NCI-H510A (cell line): ENCODE results near the gene KPNA1.
"Not testable (repeated sequence)": the region's sequence is repeated elsewhere in the genome, so short reads cannot be mapped to it uniquely, and the experiment has no call there.

Experiments
- DNase-seq: peaks from one replicate; lab custom pipeline; 2025; lab: John Stamatoyannopoulos, UW

Gene KPNA1

DNA sequence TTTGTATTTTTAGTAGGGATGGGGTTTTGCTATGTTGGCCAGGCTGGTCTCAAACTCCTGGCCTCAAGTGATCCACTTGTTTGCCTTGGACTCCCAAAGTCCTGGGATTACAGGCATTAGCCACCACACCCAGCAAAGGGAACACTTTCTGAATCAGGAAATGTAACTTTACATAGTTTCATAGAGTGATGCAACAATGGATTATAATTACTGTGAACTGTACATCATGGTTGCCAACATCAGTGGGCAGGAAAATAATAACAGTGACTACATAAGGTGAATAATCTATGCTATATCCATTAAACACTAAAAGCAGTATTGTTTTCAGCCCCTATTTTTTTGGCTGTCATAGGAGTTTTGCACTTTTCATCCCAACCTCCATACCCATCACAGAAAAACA, 5.0 kb upstream of the KPNA1 start:
- DNase-seq: no peak

- DNase-seq: no peak
These were observed 2.2 kb upstream of the KPNA1 start for GRCh38 chr3:122516846-122517360.

GRCh38 chr3:122515870-122516269, 1.1 kb upstream of the KPNA1 start:
- no peak for DNase-seq

- no peak for DNase-seq
These were observed 305 bp upstream of the KPNA1 start for GRCh38 chr3:122515020-122515468.

DNA sequence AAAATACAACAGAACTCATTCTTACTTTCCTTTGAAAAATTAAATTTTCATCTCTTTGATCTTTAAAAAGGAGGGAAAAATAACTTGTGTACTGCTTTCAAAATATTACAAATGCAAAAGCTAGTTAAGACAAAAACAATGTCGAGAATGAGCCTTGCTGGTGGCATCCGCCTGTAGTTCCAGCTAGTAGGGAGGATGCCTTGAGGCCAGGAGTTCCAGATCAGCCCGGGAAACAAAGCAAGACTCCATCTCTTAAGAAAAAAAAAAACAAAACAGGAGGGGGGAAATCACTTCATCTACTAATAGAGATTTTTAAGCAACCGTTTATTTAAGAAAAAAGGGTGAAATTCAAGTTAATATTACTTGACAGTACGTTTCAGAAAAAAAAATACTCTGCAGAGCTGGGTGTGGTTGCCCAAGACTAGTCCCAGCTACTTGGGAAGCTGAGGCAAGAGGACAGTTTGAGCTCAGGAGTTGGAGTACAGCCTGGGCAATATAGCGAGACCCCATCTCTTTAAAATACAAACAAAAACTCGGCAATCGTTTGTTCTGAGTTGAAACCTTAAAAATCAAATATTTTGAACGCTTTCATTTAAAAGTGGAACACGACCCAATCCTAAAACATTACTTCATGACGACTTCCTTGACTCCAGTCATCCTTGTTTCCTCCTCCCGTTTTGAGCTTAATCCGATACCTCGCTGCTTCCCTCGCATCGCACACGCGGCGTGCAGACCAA, 1.2 kb downstream of the KPNA1 start:
- DNase-seq: no peak

DNA sequence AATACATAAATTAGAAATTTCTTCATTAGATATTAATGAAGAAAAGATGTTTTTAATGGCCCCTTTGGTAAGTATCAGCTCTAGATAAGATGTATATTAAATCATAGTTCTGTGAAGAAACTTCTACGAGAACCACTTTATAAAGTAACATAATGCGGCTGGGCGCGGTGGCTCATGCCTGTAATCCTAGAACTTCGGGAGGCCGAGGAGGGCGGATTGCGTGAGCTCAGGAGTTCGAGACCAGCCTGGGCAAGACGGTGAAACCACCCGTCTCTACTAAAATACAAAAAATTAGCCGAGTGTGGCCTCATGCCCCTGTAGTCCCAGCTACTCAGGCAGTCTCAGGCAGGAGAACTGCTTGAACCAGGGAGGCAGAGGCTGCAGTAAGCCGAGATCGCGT, 2.5 kb downstream of the KPNA1 start:
- no peak for DNase-seq

DNA sequence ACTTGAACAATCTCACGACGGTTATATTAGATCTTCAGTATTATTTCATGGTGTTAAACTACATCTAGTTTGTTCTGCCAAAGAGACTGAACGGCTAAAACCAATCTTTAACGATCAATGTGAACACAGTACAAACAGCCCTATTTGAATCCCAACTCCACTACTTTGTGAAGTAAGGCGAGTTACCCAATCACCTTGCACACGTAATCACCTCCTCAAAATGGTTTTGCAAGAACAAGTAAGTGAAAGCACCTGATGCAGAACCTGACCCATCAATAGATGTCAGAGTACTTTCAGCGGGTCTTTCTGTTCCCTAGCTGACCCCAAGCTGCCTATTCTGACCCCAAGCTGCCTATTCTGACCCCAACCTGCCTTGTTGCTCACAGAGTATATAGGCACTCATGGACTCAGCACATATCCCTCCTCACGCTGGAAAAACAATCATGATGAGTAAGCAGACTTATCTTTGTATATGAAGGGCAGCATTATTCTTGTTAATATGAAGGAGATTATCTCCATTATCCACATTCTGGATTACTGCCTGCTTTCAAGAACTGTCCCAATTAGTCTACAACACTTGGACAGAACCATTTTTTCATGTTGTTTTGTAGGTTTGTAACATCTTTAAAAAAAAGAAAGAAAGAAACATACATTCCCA, 3.7 kb downstream of the KPNA1 start:
- no peak for DNase-seq

- not testable (repeated sequence) for DNase-seq
These were observed 5.8 kb downstream of the KPNA1 start for GRCh38 chr3:122508944-122509343.

GRCh38 chr3:122508135-122508914, 6.4 kb downstream of the KPNA1 start:
- DNase-seq: no peak

DNA sequence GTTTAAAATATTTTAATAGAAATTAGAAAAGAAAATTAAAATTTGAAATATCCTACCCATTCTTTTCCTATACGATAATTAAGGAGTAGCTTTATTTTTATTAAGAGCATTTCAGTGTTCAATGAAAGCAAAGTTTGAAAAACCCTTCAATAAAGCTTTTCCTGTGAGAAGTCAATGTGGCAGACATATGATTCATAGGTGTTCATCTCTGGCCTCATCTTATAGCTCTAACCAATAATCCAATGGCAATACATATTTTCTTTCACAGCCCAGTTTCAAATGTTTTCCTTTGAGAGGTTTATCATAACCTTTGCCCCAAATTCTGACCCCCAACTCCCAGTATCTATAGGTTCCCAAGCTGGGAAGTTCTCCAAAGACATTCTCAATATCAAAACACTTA, 8.3 kb downstream of the KPNA1 start:
- no peak for DNase-seq

DNA sequence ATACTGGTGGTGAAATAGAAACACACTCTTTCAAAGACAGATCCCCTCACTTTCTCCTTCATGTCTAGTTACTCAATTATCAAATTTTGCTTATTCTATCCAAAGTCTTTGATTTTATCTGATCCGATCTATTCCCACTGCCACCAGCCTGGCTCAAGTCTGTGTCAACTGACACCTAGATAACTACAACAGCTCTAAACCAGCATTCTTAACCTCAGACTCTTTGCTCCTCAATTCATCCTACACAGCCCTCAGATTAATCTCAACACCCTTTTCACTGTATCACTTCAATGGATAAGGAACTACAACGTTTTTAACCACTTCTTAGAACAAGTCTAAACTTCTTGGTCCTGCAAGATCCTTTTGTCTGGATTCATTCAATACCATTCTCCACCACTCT, 9.1 kb downstream of the KPNA1 start:
- no peak for DNase-seq

GRCh38 chr3:122502941-122503340, 11.8 kb downstream of the KPNA1 start:
- DNase-seq: no peak

- DNase-seq: no peak
These were observed 12.6 kb downstream of the KPNA1 start for GRCh38 chr3:122502139-122502538.

DNA sequence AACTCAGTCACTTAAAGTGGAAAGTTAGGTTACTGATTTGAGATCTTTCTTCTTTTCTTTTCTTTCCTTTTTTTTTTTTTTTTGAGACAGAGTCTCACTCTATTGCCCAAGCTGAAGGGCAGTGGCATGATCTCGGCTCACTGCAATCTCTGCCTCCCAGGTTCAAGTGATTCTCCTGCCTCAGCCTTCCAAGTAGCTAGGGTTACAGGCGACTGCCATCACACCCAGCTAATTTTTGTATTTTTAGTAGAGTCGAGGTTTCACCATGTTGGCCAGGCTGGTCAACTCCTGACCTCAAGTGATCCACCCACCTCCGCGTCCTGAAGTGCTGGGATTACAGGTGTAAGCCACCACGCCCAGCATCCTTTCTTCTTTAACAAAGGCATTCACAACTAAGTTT, 13.8 kb downstream of the KPNA1 start:
- DNase-seq: not testable (repeated sequence)

DNA sequence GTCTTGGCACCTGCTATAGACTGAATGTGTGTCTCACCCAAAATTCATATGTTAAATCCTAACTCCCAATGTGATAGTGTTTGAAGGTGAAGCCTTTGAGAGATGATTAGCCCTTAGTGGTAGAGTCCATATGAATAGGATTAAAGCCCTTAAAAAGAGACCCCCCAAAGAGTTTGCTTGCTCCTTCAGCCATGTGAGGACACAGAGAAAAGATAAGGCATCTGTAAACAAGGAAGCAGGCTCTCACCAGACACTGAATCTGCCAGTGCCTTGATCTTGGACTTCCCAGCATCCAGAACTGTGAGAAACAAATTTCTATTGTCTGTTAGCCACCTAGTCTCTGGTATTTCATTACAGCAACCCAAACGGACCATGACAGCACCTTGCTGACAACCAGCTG, 16.6 kb downstream of the KPNA1 start:
- no peak for DNase-seq

DNA sequence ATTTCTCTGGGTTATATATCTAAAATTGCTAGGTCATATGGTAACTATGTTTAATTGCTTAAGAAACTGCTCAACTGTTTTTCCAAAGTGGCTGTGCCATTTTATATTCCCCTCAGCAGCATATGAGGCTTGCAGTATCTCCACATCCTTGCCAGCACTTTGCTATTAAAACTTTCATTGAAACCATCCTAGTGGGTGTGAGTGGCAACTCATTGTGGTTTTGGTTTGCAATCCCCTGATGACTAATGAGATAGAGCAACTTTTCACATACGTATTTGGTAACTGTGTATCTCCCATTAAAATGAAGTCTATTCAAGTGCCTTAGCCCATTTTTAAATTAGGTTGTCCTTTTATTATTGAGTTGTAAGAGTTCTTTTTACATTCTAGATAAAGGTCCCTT, 17.3 kb downstream of the KPNA1 start:
- DNase-seq: no peak

DNA sequence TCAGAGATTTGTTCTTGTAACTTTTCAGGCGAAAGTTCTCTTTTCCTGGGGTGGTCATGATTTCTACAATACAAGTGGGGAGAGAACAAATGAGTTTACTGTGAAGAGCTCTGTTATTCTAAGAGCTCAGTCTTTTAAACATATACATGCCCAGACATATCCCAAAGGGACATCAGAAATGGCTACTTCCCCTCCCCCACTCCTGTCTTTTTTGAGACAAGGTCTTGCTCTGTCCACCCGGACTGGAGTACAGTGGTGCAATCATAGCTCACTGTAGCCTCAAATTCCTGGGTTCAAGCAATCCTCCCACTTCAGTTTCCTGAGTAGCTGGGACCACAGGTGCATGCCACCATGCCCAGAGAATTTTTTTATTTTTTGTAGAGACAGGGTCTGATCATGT, 18.2 kb downstream of the KPNA1 start:
- DNase-seq: no peak

- no peak for DNase-seq
These were observed 21.4 kb downstream of the KPNA1 start for GRCh38 chr3:122493296-122493695.

GRCh38 chr3:122488262-122488973, 26.3 kb downstream of the KPNA1 start:
- no peak for DNase-seq

DNA sequence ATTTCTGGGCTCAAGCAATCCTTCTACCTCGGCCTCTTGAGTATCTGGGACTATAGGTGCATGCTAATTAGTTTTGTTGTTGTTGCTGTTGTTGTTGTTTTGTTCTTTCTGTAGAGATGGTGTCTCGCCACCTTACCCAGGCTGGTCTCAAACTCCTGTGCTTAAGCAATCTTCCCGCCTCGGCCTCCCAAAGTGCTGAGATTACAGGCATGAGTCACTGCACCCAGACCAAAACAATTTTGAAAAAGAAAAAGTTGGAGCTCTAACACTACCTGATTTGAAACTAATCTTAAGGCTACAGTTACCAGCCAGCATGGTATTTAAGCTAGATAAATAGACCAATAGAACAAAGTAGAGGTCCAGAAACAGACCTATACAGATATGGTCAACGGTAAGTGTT, 29.8 kb downstream of the KPNA1 start:
- no peak for DNase-seq

- DNase-seq: no peak
These were observed 33.3 kb downstream of the KPNA1 start for GRCh38 chr3:122481390-122481789.

GRCh38 chr3:122476532-122476931, 38.2 kb downstream of the KPNA1 start:
- DNase-seq: no peak
